ENCODE data around the gene NTM.
"Not testable (repeated sequence)": the region's sequence is repeated elsewhere in the genome, so short reads cannot be mapped to it uniquely, and the experiment has no call there.

Gene NTM

GRCh38 chr11:131422496-131422895 is 52.1 kb downstream of the NTM start:
- no peak overlapping the region for H3K4me3 ChIP-seq (ENCODE audit: low read length)
- TF ChIP-seq ZNF274 (IDR thresholded peaks at IDR 0.05; ENCODE audit: low read depth, low read length) = no peak

GRCh38 chr11:131423688-131424087 is 53.3 kb downstream of the NTM start:
- TF ChIP-seq ZNF274 (IDR thresholded peaks at IDR 0.05; ENCODE audit: low read depth, low read length) = no peak
- H3K4me3 ChIP-seq (ENCODE audit: low read length) = no peak overlapping the region

GRCh38 chr11:131424257-131424876 is 54.0 kb downstream of the NTM start:
- H3K4me3 ChIP-seq (ENCODE audit: low read length) = not testable (repeated sequence)

GRCh38 chr11:131425285-131425684 is 54.9 kb downstream of the NTM start:
- H3K4me3 ChIP-seq (ENCODE audit: low read length) = no peak overlapping the region
- TF ChIP-seq ZNF274 (IDR thresholded peaks at IDR 0.05; ENCODE audit: low read depth, low read length) = no peak

- no peak for TF ChIP-seq ZNF274 (IDR thresholded peaks at IDR 0.05; ENCODE audit: low read depth, low read length)
- H3K4me3 ChIP-seq (ENCODE audit: low read length) = no peak overlapping the region
Measured at GRCh38 chr11:131428853-131429252, 58.4 kb downstream of the NTM start.

GRCh38 chr11:131430473-131431208 is 60.2 kb downstream of the NTM start:
- no peak for TF ChIP-seq ZNF274 (IDR thresholded peaks at IDR 0.05; ENCODE audit: low read depth, low read length)
- no peak overlapping the region for H3K4me3 ChIP-seq (ENCODE audit: low read length)

GRCh38 chr11:131441051-131441810 is 70.8 kb downstream of the NTM start:
- no peak overlapping the region for H3K4me3 ChIP-seq (ENCODE audit: low read length)
- TF ChIP-seq ZNF274 (IDR thresholded peaks at IDR 0.05; ENCODE audit: low read depth, low read length) = no peak

GRCh38 chr11:131446590-131447275 is 76.3 kb downstream of the NTM start:
- no peak for TF ChIP-seq ZNF274 (IDR thresholded peaks at IDR 0.05; ENCODE audit: low read depth, low read length)
- H3K4me3 ChIP-seq (ENCODE audit: low read length) = no peak overlapping the region

- H3K4me3 ChIP-seq (ENCODE audit: low read length) = no peak overlapping the region
- no peak for TF ChIP-seq ZNF274 (IDR thresholded peaks at IDR 0.05; ENCODE audit: low read depth, low read length)
Measured at GRCh38 chr11:131447277-131447815, 76.9 kb downstream of the NTM start.

GRCh38 chr11:131447898-131448297 is 77.5 kb downstream of the NTM start:
- no peak for TF ChIP-seq ZNF274 (IDR thresholded peaks at IDR 0.05; ENCODE audit: low read depth, low read length)
- H3K4me3 ChIP-seq (ENCODE audit: low read length) = no peak overlapping the region

- TF ChIP-seq ZNF274 (IDR thresholded peaks at IDR 0.05; ENCODE audit: low read depth, low read length) = no peak
- no peak overlapping the region for H3K4me3 ChIP-seq (ENCODE audit: low read length)
Measured at GRCh38 chr11:131449036-131450019, 78.9 kb downstream of the NTM start.

GRCh38 chr11:131454490-131454889 is 84.1 kb downstream of the NTM start:
- H3K4me3 ChIP-seq (ENCODE audit: low read length) = no peak overlapping the region
- TF ChIP-seq ZNF274 (IDR thresholded peaks at IDR 0.05; ENCODE audit: low read depth, low read length) = no peak

GRCh38 chr11:131454989-131455388 is 84.6 kb downstream of the NTM start:
- TF ChIP-seq ZNF274 (IDR thresholded peaks at IDR 0.05; ENCODE audit: low read depth, low read length) = no peak
- no peak overlapping the region for H3K4me3 ChIP-seq (ENCODE audit: low read length)
